Loucy (cell line): ENCODE measurements around the gene PMM1.

ENCODE experiments used
- H2AFZ ChIP-seq: fragments of 200-600 bp; sonication (generic); 2 replicates; pipeline ENCODE4 v1.6.0; 2016; ENCODE audit warnings: antibody characterized with exemption, mild to moderate bottlenecking, low read length, moderate library complexity
- H3F3A ChIP-seq: fragments of 200-600 bp; 2 replicates; pipeline ENCODE4 v1.6.0; 2016; ENCODE audit warnings: antibody characterized with exemption, low read depth, mild to moderate bottlenecking
- H3K27me3 ChIP-seq: fragments of 200-600 bp; sonication (generic); 2 replicates; pipeline ENCODE4 v1.6.1; 2014; ENCODE audit warnings: low read length, mild to moderate bottlenecking; ENCODE audit not compliant: insufficient read depth, poor library complexity, severe bottlenecking
- H3K36me3 ChIP-seq: fragments of 200-600 bp; sonication (generic); 2 replicates; pipeline ENCODE4 v1.6.1; 2016; ENCODE audit warnings: low read length; ENCODE audit not compliant: insufficient read depth
- H3K4me1 ChIP-seq: fragments of 200-600 bp; sonication (generic); 2 replicates; pipeline ENCODE4 v1.5.1; 2014; ENCODE audit warnings: low read length, mild to moderate bottlenecking; ENCODE audit not compliant: insufficient read depth, poor library complexity, severe bottlenecking
- H3K4me2 ChIP-seq: fragments of 200-600 bp; sonication (generic); 2 replicates; pipeline ENCODE4 v1.6.0; 2014; ENCODE audit warnings: antibody characterized with exemption, low read length, low read depth, mild to moderate bottlenecking; ENCODE audit not compliant: poor library complexity, severe bottlenecking
- H3K4me3 ChIP-seq: fragments of 200-600 bp; sonication (generic); 2 replicates; pipeline ENCODE4 v1.5.1; 2014; ENCODE audit warnings: low read length, mild to moderate bottlenecking, mixed read lengths; ENCODE audit not compliant: poor library complexity, severe bottlenecking
- H3K79me2 ChIP-seq: fragments of 200-600 bp; sonication (generic); 2 replicates; pipeline ENCODE4 v1.6.1; 2014; ENCODE audit warnings: low read length; ENCODE audit not compliant: insufficient read depth
- H3K9ac ChIP-seq: fragments of 200-600 bp; sonication (generic); 2 replicates; pipeline ENCODE4 v1.6.0; 2014; ENCODE audit warnings: mild to moderate bottlenecking, low read depth, low read length, moderate library complexity; ENCODE audit not compliant: poor library complexity, severe bottlenecking
- H3K9me2 ChIP-seq: fragments of 200-600 bp; sonication (generic); replicated peaks from 2 replicates; pipeline ENCODE4 v1.6.1; 2016; ENCODE audit warnings: low read depth, low read length, mixed read lengths
- H3K9me3 ChIP-seq: fragments of 200-600 bp; sonication (generic); 2 replicates; pipeline ENCODE4 v1.6.1; 2014; ENCODE audit warnings: mild to moderate bottlenecking, antibody characterized with exemption, low read length, low read depth; ENCODE audit not compliant: insufficient read depth
- H4K20me1 ChIP-seq: fragments of 200-600 bp; sonication (generic); 2 replicates; pipeline ENCODE4 v1.6.0; 2014; ENCODE audit warnings: antibody characterized with exemption, low read length, mild to moderate bottlenecking; ENCODE audit not compliant: insufficient read depth, poor library complexity, severe bottlenecking
- CTCF ChIP-seq: fragments of 200-600 bp; sonication (generic); conservative IDR thresholded peaks from 2 replicates; pipeline ENCODE4 v1.5.1; 2014; ENCODE audit warnings: mild to moderate bottlenecking, antibody characterized with exemption, low read length
- EZH2phosphoT487 ChIP-seq: fragments of 200-600 bp; IDR thresholded peaks from 2 replicates; pipeline ENCODE4 v1.6.1; 2018; ENCODE audit warnings: antibody characterized with exemption, mild to moderate bottlenecking, moderate library complexity, borderline replicate concordance

The PMM1 gene

GRCh38 chr22:41543854-41544670 is 45.6 kb downstream of the PMM1 start, which contains the start of gene POLR3H:
TSS of gene POLR3H (minus strand) at chr22:41544470. CDS start at chr22:41544101, 369 bp downstream.
- TF ChIP-seq EZH2phosphoT487, result no peak
- TF ChIP-seq CTCF, result peak; percentile 78
- peak within 1 kb of the TSS; percentile 87 for H3K9ac ChIP-seq
- H3F3A ChIP-seq, result no peaks in the 10 kb centered on the region
- H3K9me2 ChIP-seq, result no peaks in the 10 kb centered on the region
- H3K4me2 ChIP-seq, result peak within 1 kb of the TSS; percentile 90
- no peaks in the 10 kb centered on the region for H3K9me3 ChIP-seq
- H2AFZ ChIP-seq, result peak within 1 kb of the TSS; percentile 95
- H4K20me1 ChIP-seq, result peaks cover 13% of the 10 kb centered on the region
- H3K4me3 ChIP-seq, result peak within 1 kb of the TSS; percentile 93
- no peaks in the 10 kb centered on the region for H3K36me3 ChIP-seq
- peaks cover 38% of the 10 kb centered on the region for H3K79me2 ChIP-seq
- H3K4me1 ChIP-seq, result peaks cover 25% of the 10 kb centered on the region
- H3K27me3 ChIP-seq, result no peaks in the 10 kb centered on the region

- no peak overlapping the region for H3K9ac ChIP-seq
- H3F3A ChIP-seq, result no peaks in the 10 kb centered on the region
- peaks cover 13% of the 10 kb centered on the region for H4K20me1 ChIP-seq
- peaks cover 38% of the 10 kb centered on the region for H3K79me2 ChIP-seq
- H3K4me1 ChIP-seq, result peaks cover 25% of the 10 kb centered on the region
- TF ChIP-seq EZH2phosphoT487 (no peak), CTCF (no peak)
- no peaks in the 10 kb centered on the region for H3K9me2 ChIP-seq
- no peak overlapping the region for H2AFZ ChIP-seq
- H3K9me3 ChIP-seq, result no peaks in the 10 kb centered on the region
- no peaks in the 10 kb centered on the region for H3K27me3 ChIP-seq
- H3K36me3 ChIP-seq, result no peaks in the 10 kb centered on the region
- peak overlapping the region; percentile 90 for H3K4me2 ChIP-seq
- H3K4me3 ChIP-seq, result peak overlapping the region; percentile 45
These were observed 47.4 kb downstream of the PMM1 start for GRCh38 chr22:41542224-41542623.

- Histone ChIP-seq H3K27me3 (no peaks in the 10 kb centered on the region), H3K9ac (peak overlapping the region; percentile 34), H2AFZ (no peak overlapping the region), H3K4me3 (peak overlapping the region; percentile 45), H3F3A (no peaks in the 10 kb centered on the region), H3K79me2 (peaks cover 38% of the 10 kb centered on the region), H3K36me3 (no peaks in the 10 kb centered on the region), H3K9me2 (no peaks in the 10 kb centered on the region), H4K20me1 (peaks cover 13% of the 10 kb centered on the region), H3K4me1 (peaks cover 25% of the 10 kb centered on the region), H3K9me3 (no peaks in the 10 kb centered on the region), H3K4me2 (peak overlapping the region; percentile 90)
- TF ChIP-seq EZH2phosphoT487, result no peak
- no peak for TF ChIP-seq CTCF
These were observed 48.2 kb downstream of the PMM1 start for GRCh38 chr22:41541484-41541883.
